ENCODE data around the gene TNFRSF4. TPM values are rescaled to one million over a fixed set of nuclear protein-coding genes. Genes with fewer than 3 reads are reported as not detected.

TNFRSF4 gene
- total and polyA plus RNA-seq, 9 of the 15 experiments (the other 6 are each of a cell fraction or from before 2014, with no cell fraction given): 0.07 to 0.44 (median 0.19) TPM; not detected in 5

GRCh38 chr1:1230656-1231399 is 16.9 kb upstream of the TNFRSF4 start (continued):
- TF ChIP-seq, protein P1, sequence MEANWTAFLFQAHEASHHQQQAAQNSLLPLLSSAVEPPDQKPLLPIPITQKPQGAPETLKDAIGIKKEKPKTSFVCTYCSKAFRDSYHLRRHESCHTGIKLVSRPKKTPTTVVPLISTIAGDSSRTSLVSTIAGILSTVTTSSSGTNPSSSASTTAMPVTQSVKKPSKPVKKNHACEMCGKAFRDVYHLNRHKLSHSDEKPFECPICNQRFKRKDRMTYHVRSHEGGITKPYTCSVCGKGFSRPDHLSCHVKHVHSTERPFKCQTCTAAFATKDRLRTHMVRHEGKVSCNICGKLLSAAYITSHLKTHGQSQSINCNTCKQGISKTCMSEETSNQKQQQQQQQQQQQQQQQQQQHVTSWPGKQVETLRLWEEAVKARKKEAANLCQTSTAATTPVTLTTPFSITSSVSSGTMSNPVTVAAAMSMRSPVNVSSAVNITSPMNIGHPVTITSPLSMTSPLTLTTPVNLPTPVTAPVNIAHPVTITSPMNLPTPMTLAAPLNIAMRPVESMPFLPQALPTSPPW (CRISPR knock-in tag; IDR thresholded peaks at IDR 0.05): peak; percentile 32; the same call in 1 of the 2 replicates
- no peak for TF ChIP-seq RBM15 (IDR thresholded peaks at IDR 0.05; ENCODE audit: insufficient read depth, low read length)
- 0 out of 2 replicates have a peak, but pooled peaks have one; percentile 15 for TF ChIP-seq TAF7 (tag; IDR thresholded peaks at IDR 0.05)
- TF ChIP-seq CTCF (IDR thresholded peaks at IDR 0.05 in 2 of 3, conservative IDR thresholded peaks at IDR 0.05 in 1 of 3; ENCODE audit: insufficient read depth in 2 of 3, low read depth in 1 of 3, low read length in 3 of 3): peak; percentile 36 to 49 (median 49); a peak in 5 of 6 replicates
- TF ChIP-seq ZNF143 (CRISPR knock-in tag; IDR thresholded peaks at IDR 0.05): no peak
- 0 out of 2 replicates have a peak, but pooled peaks have one; percentile 80 for TF ChIP-seq GTF2E2 (tag; IDR thresholded peaks at IDR 0.05)
- TF ChIP-seq, protein P2, sequence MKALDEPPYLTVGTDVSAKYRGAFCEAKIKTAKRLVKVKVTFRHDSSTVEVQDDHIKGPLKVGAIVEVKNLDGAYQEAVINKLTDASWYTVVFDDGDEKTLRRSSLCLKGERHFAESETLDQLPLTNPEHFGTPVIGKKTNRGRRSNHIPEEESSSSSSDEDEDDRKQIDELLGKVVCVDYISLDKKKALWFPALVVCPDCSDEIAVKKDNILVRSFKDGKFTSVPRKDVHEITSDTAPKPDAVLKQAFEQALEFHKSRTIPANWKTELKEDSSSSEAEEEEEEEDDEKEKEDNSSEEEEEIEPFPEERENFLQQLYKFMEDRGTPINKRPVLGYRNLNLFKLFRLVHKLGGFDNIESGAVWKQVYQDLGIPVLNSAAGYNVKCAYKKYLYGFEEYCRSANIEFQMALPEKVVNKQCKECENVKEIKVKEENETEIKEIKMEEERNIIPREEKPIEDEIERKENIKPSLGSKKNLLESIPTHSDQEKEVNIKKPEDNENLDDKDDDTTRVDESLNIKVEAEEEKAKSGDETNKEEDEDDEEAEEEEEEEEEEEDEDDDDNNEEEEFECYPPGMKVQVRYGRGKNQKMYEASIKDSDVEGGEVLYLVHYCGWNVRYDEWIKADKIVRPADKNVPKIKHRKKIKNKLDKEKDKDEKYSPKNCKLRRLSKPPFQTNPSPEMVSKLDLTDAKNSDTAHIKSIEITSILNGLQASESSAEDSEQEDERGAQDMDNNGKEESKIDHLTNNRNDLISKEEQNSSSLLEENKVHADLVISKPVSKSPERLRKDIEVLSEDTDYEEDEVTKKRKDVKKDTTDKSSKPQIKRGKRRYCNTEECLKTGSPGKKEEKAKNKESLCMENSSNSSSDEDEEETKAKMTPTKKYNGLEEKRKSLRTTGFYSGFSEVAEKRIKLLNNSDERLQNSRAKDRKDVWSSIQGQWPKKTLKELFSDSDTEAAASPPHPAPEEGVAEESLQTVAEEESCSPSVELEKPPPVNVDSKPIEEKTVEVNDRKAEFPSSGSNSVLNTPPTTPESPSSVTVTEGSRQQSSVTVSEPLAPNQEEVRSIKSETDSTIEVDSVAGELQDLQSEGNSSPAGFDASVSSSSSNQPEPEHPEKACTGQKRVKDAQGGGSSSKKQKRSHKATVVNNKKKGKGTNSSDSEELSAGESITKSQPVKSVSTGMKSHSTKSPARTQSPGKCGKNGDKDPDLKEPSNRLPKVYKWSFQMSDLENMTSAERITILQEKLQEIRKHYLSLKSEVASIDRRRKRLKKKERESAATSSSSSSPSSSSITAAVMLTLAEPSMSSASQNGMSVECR (CRISPR knock-in tag; IDR thresholded peaks at IDR 0.05): no peak
- peak; percentile 53; the same call in 1 of the 2 replicates for TF ChIP-seq MIER1 (IDR thresholded peaks at IDR 0.05; ENCODE audit: low read depth)
- TF ChIP-seq TRIM28 (IDR thresholded peaks at IDR 0.05): 0 out of 2 replicates have a peak, but pooled peaks have one; percentile 10

Measured in K562 (cell line).